HG02642 (cell line): Measurements from ENCODE around the gene ADAMTS7.
A peak's percentile ranks its signal among the peaks of the same experiment; 100 is the strongest.
"Not testable (repeated sequence)": the region's sequence is repeated elsewhere in the genome, so short reads cannot be mapped to it uniquely, and the experiment has no call there.

ENCODE experiments used
- ATAC-seq: cut with Tn5 transposase; IDR thresholded peaks from one replicate; pipeline ENCODE4 v1.9.1; 2021; ENCODE audit warnings: mild to moderate bottlenecking; ENCODE audit not compliant: unreplicated experiment, poor library complexity

The ADAMTS7 gene

GRCh38 chr15:78753751-78754535, 57.3 kb downstream of the ADAMTS7 start:
- ATAC-seq = not testable (repeated sequence)

- ATAC-seq = not testable (repeated sequence)
Observed at GRCh38 chr15:78753359-78753659, 58.0 kb downstream of the ADAMTS7 start.

DNA sequence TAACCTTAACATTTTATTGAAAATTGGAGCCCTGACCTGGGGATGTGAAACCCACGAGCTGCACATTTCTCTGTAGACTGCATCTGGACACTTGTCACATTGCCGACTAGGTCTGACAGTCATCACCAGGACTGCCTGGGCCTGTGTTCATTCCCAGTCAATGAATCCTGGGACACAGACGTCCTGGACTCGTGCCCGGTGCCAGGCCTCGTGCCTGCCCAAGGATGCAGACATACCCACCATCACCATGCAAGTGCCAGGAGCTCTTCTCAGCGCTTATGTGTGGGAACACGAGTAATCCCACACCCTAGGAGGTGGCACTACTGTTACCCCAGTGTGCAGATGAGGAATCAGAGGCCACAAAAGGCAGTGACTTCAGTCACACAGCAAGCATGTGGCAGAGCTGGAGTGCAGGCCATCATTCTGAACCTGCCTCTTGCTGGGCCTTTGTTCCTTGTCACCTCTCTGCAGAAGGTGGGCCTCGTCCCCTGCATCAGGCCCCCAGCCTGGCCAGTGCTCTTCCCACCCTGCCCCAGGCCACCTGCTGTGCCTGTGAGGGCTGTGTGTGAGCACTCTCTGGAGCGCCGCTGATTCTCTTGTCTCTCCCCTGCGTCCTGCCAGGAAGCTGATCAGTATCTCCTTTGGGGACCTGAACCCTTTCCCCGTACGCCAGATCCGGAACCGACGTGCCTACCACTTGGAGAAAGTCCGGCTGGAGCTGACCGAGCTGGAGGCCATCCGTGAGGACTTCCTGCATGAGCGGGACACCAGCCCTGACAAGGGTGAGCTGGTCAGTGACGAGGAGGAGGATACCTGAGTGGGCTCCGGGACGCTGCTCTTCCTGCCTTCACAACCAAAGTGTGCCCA, 58.5 kb downstream of the ADAMTS7 start:
- ATAC-seq = no peak

DNA sequence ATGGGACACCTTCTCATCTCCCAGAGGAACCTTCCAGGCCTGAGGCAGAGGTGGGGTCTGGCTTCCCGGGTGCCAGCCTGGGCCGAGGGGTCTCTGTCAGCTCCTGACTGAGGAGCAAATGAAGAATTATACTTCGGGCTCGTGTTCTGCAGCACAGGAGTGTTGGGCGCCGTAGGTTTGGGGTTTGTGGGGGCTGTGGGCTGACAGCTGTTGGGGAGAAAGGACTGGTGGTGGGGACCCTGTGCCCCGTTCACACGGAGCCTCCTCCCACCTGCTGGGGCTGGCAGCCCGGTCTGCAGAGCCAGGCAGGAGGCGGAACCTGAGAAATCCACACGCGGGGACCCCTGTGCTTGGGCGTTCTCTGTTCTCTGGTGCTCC, 59.7 kb downstream of the ADAMTS7 start:
- ATAC-seq = no peak

DNA sequence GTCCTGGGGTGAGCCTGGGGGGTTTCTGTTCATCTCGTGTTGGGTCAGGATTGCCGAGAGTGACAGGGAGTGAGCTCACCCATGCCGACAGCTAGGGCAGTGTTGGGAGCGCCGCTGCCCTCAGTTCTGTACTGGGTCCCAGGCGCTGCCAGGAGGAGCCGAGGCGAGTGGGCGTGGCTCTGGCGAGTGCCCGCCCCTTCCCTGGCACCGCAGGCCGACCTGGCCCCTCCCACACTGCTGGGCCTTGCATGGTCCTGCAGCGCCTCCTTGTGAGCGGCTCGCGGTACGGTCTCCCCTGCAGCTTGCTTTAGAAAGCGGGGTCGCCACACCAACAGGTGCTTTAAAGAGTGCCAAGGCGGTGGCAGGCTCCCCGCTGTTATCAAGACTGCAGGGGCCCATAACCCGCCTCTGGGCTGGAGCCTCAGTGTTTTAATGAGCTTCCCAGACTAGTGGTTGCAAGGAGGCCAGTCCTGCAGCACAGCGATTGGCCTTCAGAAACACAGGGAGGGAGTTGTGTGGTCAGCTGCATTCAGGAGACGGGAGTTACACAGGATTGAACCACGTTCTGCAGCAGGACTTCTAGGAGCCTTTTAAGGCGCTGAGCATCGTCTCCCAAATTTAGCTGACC, 60.2 kb downstream of the ADAMTS7 start:
- ATAC-seq = peak; percentile 86

- no peak for ATAC-seq
Observed at GRCh38 chr15:78750566-78750965, 60.7 kb downstream of the ADAMTS7 start.

GRCh38 chr15:78749831-78750230, 61.4 kb downstream of the ADAMTS7 start:
- ATAC-seq = no peak

DNA sequence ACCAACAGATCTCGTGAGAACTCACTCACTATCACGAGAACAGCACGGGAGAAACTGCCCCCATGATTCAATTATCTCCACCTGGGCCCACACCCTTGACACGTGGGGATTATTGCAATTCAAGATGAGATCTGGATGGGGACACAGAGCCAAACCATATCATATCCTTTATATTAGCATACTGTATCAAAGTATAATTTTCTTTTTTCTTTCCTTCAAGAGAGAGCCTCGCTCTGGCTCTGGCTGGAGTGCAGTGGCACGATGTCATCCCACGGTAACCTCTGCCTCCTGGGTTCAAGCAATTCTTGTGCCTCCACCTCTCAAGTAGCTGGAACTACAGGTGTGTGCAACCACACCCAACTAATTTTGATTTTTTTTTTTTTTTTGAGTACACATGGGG, 63.4 kb downstream of the ADAMTS7 start:
- ATAC-seq = not testable (repeated sequence)

DNA sequence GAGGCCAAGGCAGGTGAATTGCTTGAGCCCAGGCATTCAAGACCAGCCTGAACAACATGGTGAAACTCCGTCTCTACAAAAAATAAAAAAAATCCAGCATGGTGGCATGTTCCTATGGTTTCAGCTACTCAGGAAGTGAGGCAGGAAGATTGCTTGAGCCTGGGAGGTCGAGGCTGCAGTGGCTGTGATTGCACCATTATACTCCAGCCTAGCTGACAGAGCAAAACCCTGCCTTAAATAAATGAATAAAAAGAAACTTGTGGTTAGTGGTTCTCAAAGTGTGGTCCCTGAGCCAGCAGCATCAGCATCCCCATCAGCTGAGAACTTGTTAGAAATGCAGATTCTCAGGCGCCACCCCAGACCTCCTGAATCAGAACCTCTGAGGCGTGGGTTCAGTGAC, 69.6 kb downstream of the ADAMTS7 start:
- ATAC-seq = not testable (repeated sequence)

GRCh38 chr15:78740904-78741274, 70.4 kb downstream of the ADAMTS7 start:
- ATAC-seq = no peak

- ATAC-seq = peak; percentile 57
Observed at GRCh38 chr15:78739996-78740903, 71.0 kb downstream of the ADAMTS7 start.

DNA sequence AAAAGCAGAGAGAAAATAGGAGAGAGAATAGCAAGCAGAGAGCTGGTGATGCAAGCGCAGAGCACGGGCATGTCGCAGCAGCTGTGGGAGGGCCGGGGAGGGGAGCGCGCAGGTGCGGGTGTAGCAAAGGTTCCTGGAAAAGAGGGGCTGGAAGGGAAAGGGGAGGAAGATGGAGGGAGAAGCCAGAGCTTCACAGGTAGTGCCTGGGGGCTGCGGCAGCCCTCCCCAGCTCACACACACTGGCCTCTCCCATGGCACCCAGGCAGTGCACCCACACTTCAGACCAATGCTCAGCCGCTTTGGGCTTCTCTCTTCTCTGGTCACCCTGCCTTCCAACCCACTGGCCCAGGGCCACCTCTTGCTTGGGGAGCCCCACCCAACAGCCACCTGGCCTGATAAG, 72.1 kb downstream of the ADAMTS7 start:
- ATAC-seq = no peak

DNA sequence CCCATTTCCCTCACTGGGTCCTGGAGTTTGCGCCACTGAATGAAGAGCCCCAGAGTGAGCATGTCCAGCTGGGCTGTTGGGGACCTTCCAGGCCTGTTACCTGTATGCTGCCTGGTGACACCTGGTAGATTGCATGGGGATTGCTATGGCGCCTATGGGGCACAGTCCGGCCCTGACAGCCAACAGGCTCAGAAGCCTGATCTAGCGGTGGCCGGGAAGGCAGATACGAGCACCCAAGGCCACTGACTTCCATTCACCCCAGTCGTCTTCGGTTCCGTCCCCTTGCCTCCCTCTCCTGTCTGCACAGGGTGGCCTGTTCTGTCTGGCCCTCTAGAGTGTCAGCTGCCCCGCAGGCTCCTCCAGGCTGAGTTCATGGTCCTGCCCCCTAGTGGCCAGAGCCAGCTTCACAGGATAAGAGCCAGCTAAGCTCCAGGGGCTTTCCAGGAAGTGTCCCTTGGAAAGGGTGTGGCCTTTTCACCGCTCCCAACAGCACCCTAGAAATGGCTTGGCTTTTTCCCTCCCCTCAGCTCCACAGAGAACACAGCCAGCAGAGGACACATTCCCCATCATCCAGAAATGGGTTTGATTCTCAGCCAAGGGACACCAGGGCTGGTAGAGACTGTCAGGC, 73.2 kb downstream of the ADAMTS7 start:
- not testable (repeated sequence) for ATAC-seq

DNA sequence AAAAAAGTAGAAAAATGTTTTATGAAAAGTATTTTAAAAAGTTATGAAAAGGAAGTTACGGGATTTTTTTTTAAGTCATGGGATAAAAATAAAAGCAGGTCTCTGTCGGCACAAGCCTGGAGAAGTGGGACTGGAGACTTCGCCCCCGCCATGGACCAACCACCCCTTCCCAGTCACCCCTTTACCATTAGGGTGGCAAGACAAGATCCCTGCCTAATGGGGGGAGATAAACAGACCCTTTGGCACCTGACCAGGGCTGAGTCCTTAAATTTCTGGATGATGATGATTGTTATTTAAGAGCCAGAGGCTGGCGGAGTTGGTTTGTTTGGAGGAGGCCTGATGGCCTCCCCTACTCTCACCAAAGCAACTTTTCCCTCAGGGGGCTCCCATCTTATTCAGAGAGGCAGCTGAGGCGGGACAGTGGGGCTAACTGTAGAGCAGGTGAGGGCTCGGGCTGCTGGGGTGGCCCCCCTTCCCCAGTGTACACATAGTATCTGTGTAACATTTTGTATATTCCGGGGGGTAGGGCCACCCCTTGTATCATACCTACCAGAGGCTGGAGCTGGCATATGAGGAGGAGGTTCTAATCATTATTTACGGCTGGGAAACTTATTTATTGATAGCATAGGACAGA, 74.0 kb downstream of the ADAMTS7 start:
- no peak for ATAC-seq

- not testable (repeated sequence) for ATAC-seq
Observed at GRCh38 chr15:78736286-78736685, 75.0 kb downstream of the ADAMTS7 start.

DNA sequence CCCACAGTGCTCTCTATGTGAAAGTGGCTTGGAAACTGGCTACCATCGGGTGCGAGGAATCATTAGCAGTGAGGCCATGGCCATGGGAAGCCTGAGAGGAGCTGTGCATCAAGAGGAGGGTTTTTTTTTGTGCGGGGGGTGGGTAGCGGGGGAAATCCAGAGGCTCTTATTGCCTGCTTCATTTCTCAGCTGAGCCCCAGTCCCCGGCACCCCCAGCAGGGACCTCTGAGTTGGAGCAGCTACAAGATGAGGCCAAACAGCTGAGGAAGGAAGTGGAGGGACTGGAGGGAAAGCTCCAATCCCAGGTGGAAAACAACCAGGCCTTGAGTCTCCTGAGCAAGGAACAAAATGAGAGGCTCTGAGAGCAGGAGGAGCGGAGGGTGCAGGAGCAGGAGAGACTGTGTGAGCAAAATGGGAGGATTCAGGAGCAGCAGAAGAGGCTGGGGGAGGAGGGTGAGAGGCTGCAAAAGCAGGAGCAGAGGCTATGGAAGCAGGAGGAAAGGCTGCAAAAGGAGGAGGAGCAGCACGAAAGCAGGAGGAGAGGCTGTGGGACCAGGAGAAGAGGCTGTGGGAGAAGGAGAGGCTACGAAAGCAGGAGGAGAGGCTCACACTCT, 76.7 kb downstream of the ADAMTS7 start:
- no peak for ATAC-seq

DNA sequence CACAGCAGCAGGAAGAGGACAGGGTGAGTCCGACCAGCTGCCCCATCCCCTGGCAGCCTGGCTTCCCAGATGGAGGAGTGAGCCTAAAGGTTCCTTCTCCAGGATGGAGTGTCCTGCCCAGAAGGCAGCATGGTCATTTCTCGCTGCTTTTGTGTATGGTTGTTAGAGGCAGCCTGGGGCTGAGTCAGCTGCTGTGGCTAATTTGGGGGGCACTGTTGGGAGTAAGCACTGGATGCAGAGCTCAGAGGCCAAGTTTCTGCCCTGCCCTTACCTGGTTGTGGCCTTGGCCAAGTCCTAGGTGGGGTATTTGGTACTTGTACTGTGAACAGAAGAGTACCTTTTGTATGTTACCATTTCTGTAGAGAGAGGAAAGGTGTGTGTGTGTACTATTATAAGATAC, 78.6 kb downstream of the ADAMTS7 start:
- no peak for ATAC-seq

- ATAC-seq = no peak
Observed at GRCh38 chr15:78730955-78731354, 80.3 kb downstream of the ADAMTS7 start.

DNA sequence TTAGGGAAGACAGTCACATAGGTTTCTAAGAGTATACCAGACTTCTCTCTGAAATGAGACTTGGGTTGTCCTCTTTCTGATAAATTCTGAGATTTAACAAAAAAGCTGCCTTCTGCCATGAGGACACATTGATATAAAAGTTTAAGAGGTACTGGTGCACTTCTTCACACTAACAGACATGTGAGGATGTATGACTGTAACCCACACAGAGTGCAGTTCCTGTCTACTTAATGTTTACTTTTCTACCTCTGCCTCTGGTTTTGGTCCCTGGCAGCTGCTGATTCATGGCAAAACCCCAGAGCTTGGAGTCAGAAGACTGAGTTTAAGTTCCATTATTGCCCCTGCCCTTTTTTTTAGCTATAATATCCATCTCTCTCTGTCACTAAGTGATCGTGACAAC, 82.8 kb downstream of the ADAMTS7 start:
- ATAC-seq = not testable (repeated sequence)
